GM15510 (cell line): ENCODE data around the gene NKIRAS2.

Experiments used
- POLR2A ChIP-seq: IDR thresholded peaks from 3 replicates; pipeline ENCODE4 v1.6.1; 2011; ENCODE audit warnings: borderline replicate concordance; ENCODE audit not compliant: insufficient read length; ENCODE audit errors: extremely low read depth

The NKIRAS2 gene

GRCh38 chr17:42016411-42016831, 3.5 kb upstream of the NKIRAS2 start:
- TF ChIP-seq POLR2A = no peak

GRCh38 chr17:42016941-42017865, 2.7 kb upstream of the NKIRAS2 start, which contains the start of gene DNAJC7:
Gene DNAJC7, minus strand, starts transcription at chr17:42017439. Its CDS starts 23 bp downstream, at chr17:42017416.
- TF ChIP-seq POLR2A = peak; percentile 84

DNA sequence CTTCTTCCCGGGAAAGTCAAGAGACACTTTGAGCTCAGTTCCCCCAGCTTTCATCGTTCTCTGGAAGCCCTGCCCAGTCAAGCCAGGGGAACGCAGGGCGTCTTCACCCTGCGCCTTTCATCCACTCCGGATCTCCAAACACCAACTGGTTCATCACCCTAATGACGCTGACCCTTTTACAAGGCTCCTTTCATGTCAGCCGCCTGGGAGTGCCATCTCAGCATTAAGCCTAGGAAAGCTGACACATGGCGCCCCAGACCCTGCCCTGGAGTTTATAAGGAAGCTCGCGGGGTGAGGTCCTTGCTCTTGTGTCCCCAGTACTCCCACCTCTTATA, 2.1 kb upstream of the NKIRAS2 start:
- TF ChIP-seq POLR2A = no peak

DNA sequence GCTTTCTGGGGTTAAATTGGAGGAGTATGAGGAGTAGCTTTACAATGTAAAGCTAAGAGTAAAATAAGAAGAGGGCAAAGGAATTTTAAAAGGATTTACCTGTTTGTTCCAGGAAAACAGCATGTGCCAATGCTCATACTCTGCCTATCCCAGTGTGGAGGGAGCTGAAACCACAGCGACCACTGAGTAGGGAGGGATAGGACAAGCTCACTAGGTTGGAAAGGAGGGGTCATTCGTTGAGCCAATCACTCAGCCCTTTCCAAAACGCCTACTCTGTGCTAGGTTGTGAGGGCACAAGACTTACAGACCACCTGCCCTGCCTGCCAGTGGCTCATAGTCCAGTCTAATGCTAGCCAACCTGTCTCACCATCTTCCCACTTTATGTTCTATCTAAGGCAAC, 1.6 kb upstream of the NKIRAS2 start:
- no peak for TF ChIP-seq POLR2A

DNA sequence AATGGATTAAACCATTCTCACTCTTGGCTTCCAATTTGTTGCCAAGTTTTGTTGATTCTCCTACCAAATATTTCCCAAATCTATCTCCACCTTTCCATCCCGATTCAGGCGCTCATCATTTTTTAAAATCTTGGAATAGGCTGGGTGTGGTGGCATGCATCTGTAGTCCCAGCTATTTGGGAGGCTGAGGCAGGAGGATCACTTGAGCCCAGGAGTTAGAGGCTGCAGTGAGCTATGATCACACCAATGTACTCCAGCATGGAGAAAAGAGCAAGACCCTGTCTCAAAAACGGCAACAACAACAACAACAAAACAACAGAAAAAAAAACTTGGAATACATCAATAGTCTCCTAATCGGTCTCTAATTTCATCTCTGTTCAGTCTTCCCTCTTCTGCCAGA, 902 bp upstream of the NKIRAS2 start:
- TF ChIP-seq POLR2A = no peak

- TF ChIP-seq POLR2A = no peak
Observed at GRCh38 chr17:42023524-42024349, 3.8 kb downstream of the NKIRAS2 start.

DNA sequence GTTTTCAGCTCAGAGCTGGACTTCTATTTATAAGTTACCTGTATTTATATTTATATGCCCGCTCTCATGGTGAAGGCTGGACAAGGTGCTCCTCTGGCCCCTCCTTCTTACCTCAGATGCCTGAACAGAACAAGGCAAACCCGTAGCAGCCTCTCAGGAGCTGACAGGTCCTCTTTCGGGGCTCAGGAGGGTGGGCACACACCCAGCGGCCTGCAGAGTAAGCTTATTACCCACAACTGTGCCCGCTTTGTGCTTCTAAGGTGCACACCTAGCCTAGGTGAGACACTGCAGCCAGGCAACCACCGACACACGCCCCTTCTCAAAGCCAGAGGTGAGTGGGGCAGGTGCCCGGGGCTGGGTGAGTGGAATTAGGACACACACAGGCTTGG, 5.3 kb downstream of the NKIRAS2 start:
- no peak for TF ChIP-seq POLR2A

GRCh38 chr17:42025936-42026335, 6.0 kb downstream of the NKIRAS2 start:
- no peak for TF ChIP-seq POLR2A

- TF ChIP-seq POLR2A = no peak
Observed at GRCh38 chr17:42026857-42027589, 7.1 kb downstream of the NKIRAS2 start.

DNA sequence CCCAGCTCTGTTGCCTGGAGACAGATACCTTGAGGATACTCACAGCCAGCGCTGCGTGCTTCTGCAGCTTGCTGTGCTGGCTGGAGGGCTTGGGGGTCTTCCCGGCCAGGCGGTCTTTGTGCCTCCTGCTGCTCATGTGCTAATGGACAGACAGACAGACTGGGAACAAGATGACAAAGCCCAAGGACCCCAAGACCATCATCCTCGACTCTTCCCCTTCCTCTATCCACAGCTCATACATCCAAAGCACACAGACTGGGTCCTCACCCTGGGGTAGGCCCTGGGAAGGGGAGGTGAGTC, 7.7 kb downstream of the NKIRAS2 start:
- no peak for TF ChIP-seq POLR2A

DNA sequence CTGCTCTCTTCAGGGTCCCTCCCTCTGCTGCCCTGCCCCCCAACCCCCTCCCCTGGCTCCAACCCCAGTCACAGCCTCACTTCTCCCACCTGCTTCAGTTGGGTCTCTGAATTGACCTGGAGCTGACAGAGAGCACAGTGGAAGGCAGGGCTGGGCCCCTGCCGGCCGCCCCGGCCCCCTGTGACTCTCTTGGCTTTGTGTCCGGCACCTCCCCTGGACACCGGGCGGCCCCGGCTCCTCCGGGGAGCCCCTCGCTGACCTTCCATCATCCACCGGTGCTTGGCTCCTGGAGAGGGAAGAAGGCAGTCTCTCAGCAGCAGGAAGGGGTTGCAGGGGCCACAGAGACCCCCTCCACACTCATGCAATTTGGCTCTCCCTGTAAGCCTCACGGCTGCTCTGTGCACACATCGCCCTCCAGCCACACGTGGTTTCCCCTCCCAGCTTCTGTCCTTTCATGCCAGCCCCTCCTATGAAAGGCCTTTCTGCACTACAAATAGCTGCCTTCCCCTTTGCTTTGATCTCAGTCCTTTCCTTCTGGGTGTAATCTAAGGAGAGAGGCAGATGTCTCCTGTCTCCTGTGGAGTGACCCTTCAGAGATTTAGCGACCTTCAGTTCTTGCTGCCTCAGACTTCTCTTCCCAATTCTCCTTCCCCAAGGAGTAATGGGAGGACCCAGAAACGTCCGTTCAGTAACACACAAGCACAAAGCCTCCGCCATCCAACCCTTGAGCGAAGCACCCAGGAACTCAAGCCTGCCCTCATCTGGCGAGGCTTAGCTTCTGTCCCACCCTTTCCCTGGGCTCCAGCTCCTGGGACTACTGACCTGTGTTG, 8.3 kb downstream of the NKIRAS2 start:
- TF ChIP-seq POLR2A = no peak

DNA sequence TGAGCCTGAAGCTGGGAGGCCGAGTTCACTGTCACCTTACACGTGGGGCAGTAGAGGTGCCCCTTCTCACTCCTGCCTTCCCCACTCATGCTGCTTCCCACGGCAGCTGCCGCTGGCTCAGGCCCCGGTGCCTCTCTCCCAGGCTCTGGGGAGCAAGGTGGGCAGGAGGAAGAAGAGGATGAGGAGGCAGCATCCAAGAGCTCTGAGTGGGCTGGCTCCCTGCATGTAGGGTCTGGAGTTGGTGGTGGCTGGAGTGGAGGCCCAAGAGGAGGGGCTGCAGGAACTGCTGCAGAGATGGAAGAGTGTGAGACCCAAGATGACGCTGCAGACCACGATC, 8.9 kb downstream of the NKIRAS2 start:
- TF ChIP-seq POLR2A = no peak

DNA sequence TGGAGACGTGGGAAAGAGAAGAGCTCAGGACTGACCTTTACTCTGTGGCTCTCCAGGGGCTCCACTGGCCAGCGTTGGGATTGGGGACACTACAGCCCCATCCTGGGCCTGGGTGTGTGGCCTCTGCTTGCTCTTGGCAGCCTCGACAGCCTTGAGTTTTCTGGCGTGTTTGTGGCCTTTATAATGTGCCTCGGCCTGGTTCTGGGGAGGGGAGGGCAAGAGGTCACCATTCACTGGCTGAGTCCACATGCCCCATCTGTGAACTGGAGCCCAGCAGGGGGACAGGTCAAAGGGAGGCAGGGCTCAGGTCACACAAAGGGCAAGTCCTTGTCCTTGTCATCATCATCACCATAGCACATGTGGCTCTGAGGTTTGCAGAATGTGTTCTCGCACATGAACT, 11.7 kb downstream of the NKIRAS2 start:
- TF ChIP-seq POLR2A = no peak

DNA sequence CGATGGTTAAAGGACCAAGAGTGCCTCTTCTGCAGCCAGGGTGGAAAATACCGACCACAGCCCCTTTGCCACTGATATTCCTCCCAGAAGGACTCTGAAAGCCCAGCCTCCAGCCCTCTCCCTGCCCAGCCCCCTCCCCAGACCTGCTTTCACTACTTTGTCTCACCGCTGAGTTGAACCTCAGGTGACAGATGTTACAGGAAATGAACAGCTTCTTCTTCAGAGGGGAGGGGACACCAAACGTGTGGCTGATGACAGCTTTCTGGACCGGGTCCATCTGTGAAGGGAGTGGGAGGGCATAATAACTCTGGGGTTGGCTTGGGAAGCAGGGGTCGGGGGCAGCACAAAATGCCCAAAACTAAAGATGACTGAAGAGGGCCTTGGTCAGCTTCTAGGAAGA, 14.2 kb downstream of the NKIRAS2 start:
- no peak for TF ChIP-seq POLR2A
